ENCODE results near the gene FAM43A. TPM values are rescaled to one million over a fixed set of nuclear protein-coding genes. Genes with fewer than 3 reads are reported as not detected.

FAM43A gene
- total RNA-seq, 1 donor from 2014 or later: 38.2 TPM

- Mint-ChIP-seq H3K27me3 (ENCODE audit: unreplicated experiment) (no peaks in the 10 kb centered on the region), H3K4me1 (ENCODE audit: unreplicated experiment) (peaks cover 54% of the 10 kb centered on the region), H3K36me3 (ENCODE audit: unreplicated experiment) (peaks cover 8% of the 10 kb centered on the region), H3K4me3 (ENCODE audit: unreplicated experiment) (peak overlapping the region; percentile 94), H3K9me3 (ENCODE audit: unreplicated experiment) (no peaks in the 10 kb centered on the region), H3K27ac (ENCODE audit: unreplicated experiment) (peak overlapping the region; percentile 81)
- TF ChIP-seq CTCF (IDR thresholded peaks at IDR 0.05): peak; percentile 53
- DNase-seq (ENCODE audit: extremely low spot score, unreplicated experiment): peak; percentile 87
Observed at GRCh38 chr3:194687638-194688199, 2.0 kb downstream of the FAM43A start.

GRCh38 chr3:194688200-194688740 is 2.6 kb downstream of the FAM43A start:
- Mint-ChIP-seq H3K27ac (ENCODE audit: unreplicated experiment) (peak overlapping the region; percentile 89), H3K4me3 (ENCODE audit: unreplicated experiment) (peak overlapping the region; percentile 94), H3K9me3 (ENCODE audit: unreplicated experiment) (no peaks in the 10 kb centered on the region), H3K36me3 (ENCODE audit: unreplicated experiment) (peaks cover 8% of the 10 kb centered on the region), H3K27me3 (ENCODE audit: unreplicated experiment) (no peaks in the 10 kb centered on the region), H3K4me1 (ENCODE audit: unreplicated experiment) (peaks cover 49% of the 10 kb centered on the region)
- TF ChIP-seq CTCF (IDR thresholded peaks at IDR 0.05): no peak
- DNase-seq (ENCODE audit: extremely low spot score, unreplicated experiment): no peak

- no peak for DNase-seq (ENCODE audit: extremely low spot score, unreplicated experiment)
- Mint-ChIP-seq H3K36me3 (ENCODE audit: unreplicated experiment) (peaks cover 8% of the 10 kb centered on the region), H3K27ac (ENCODE audit: unreplicated experiment) (peak overlapping the region; percentile 89), H3K9me3 (ENCODE audit: unreplicated experiment) (no peaks in the 10 kb centered on the region), H3K4me1 (ENCODE audit: unreplicated experiment) (peaks cover 49% of the 10 kb centered on the region), H3K4me3 (ENCODE audit: unreplicated experiment) (peak overlapping the region; percentile 94), H3K27me3 (ENCODE audit: unreplicated experiment) (no peaks in the 10 kb centered on the region)
- TF ChIP-seq CTCF (IDR thresholded peaks at IDR 0.05): no peak
Observed at GRCh38 chr3:194688946-194689345, 3.3 kb downstream of the FAM43A start.

GRCh38 chr3:194689493-194689944 is 3.8 kb downstream of the FAM43A start:
- DNase-seq (ENCODE audit: extremely low spot score, unreplicated experiment): peak; percentile 88
- Mint-ChIP-seq H3K27me3 (ENCODE audit: unreplicated experiment) (no peaks in the 10 kb centered on the region), H3K27ac (ENCODE audit: unreplicated experiment) (peak overlapping the region; percentile 89), H3K4me1 (ENCODE audit: unreplicated experiment) (peaks cover 49% of the 10 kb centered on the region), H3K9me3 (ENCODE audit: unreplicated experiment) (no peaks in the 10 kb centered on the region), H3K4me3 (ENCODE audit: unreplicated experiment) (peak overlapping the region; percentile 94), H3K36me3 (ENCODE audit: unreplicated experiment) (peaks cover 8% of the 10 kb centered on the region)
- TF ChIP-seq CTCF (IDR thresholded peaks at IDR 0.05): no peak

- TF ChIP-seq CTCF (IDR thresholded peaks at IDR 0.05): no peak
- Mint-ChIP-seq H3K27me3 (ENCODE audit: unreplicated experiment) (no peaks in the 10 kb centered on the region), H3K36me3 (ENCODE audit: unreplicated experiment) (peaks cover 8% of the 10 kb centered on the region), H3K4me3 (ENCODE audit: unreplicated experiment) (peak overlapping the region; percentile 35), H3K9me3 (ENCODE audit: unreplicated experiment) (no peaks in the 10 kb centered on the region), H3K27ac (ENCODE audit: unreplicated experiment) (peak overlapping the region; percentile 69), H3K4me1 (ENCODE audit: unreplicated experiment) (peaks cover 42% of the 10 kb centered on the region)
- no peak for DNase-seq (ENCODE audit: extremely low spot score, unreplicated experiment)
Observed at GRCh38 chr3:194690501-194691372, 5.1 kb downstream of the FAM43A start.
